GM12878 (cell line): ENCODE data around the gene OSBPL5. TPM values are rescaled to one million over a fixed set of nuclear protein-coding genes. Genes with fewer than 3 reads are reported as not detected.

Source experiments
- ATAC-seq: fragments of 200-7000 bp; cut with Tn5 transposase; 3 replicates; pipeline ENCODE4 v1.9.1; 2020; ENCODE audit warnings: mild to moderate bottlenecking, moderate library complexity
- BruUV-seq: library from RNA; stranded (reverse); fragments of 400-500 nt; replicated peaks from 2 replicates; lab custom pipeline; 2021; lab: Mats Ljungman, UMichigan
- CTCF ChIA-PET: fragments of 300-600 bp; sonication (Branson Sonifier 250); formaldehyde crosslinking; extraction: SDS; loops from one replicate; lab custom pipeline; 2021; ENCODE audit warnings: inconsistent platforms; lab: Yijun Ruan, JAX
- POLR2A ChIA-PET: fragments of 350-600 bp; formaldehyde crosslinking; extraction: SDS; loops from one replicate; lab custom pipeline; 2021; ENCODE audit warnings: inconsistent platforms; lab: Charles Lee
- RAD21 ChIA-PET: fragments of 300-600 bp; sonication (Branson Sonifier 250); formaldehyde crosslinking; loops from one replicate; lab custom pipeline; 2023; ENCODE audit warnings: antibody characterized with exemption; ENCODE audit not compliant: unreplicated experiment; lab: Charles Lee
- SMC1A ChIA-PET: fragments of 300-600 bp; sonication (Branson Sonifier 250); formaldehyde crosslinking; loops from one replicate; lab custom pipeline; 2023; ENCODE audit not compliant: unreplicated experiment, uncharacterized antibody; lab: Charles Lee
- DNase-seq: peaks from one replicate; pipeline ENCODE4 v3.0.0-alpha.2; 2011; ENCODE audit warnings: low read depth, low spot score
- FAIRE-seq: peaks from 3 replicates; lab custom pipeline; 2011; peaks lifted over from hg19 to GRCh38; lab: Jason Lieb, UNC
- H2AFZ ChIP-seq: 2 replicates; pipeline ENCODE4 v1.6.0; 2011; ENCODE audit warnings: low read depth, low read length, control low read depth; ENCODE audit not compliant: control insufficient read depth
- H3K27ac ChIP-seq: 2 replicates; pipeline ENCODE4 v1.5.1; 2011; ENCODE audit warnings: control low read depth; ENCODE audit not compliant: control insufficient read depth, insufficient read depth
- H3K27me3 ChIP-seq, 2 experiments: replicated peaks in 1 of 2; 2 replicates each; pipeline versions ENCODE4 v1.6.0 to v1.6.1; 2011; ENCODE audit warnings: low read length in 1 of 2; ENCODE audit not compliant: control insufficient read depth in 2 of 2, insufficient read depth in 2 of 2
- H3K36me3 ChIP-seq, 2 experiments: 2 replicates each; pipeline ENCODE4 v1.5.1; 2011; ENCODE audit warnings: low read length in 1 of 2; ENCODE audit not compliant: control insufficient read depth in 2 of 2, insufficient read depth in 2 of 2
- H3K4me1 ChIP-seq: 2 replicates; pipeline ENCODE4 v1.6.1; 2011; ENCODE audit warnings: mild to moderate bottlenecking, low read length, moderate library complexity, mixed read lengths; ENCODE audit not compliant: control insufficient read depth, insufficient read depth
- H3K4me2 ChIP-seq: 2 replicates; pipeline ENCODE4 v1.6.0; 2011; ENCODE audit warnings: control low read depth; ENCODE audit not compliant: control insufficient read depth, insufficient read depth
- H3K4me3 ChIP-seq: fragments of 200-600 bp; sonication (generic); 2 replicates; pipeline ENCODE4 v1.5.1; 2016
- H3K79me2 ChIP-seq: 2 replicates; pipeline ENCODE4 v1.6.0; 2011; ENCODE audit warnings: low read length; ENCODE audit not compliant: control insufficient read depth, insufficient read depth
- H3K9ac ChIP-seq: 2 replicates; pipeline ENCODE4 v1.8.0; 2011; ENCODE audit warnings: low read length, control low read depth, mixed read lengths; ENCODE audit not compliant: control insufficient read depth, insufficient read depth
- H3K9me3 ChIP-seq: replicated peaks from 3 replicates; pipeline ENCODE4 v1.5.1; 2011; ENCODE audit warnings: mild to moderate bottlenecking, low read length; ENCODE audit not compliant: control insufficient read depth, insufficient read depth
- H4K20me1 ChIP-seq: 2 replicates; pipeline ENCODE4 v1.6.0; 2011; ENCODE audit not compliant: control insufficient read depth, insufficient read depth
- BRCA1 ChIP-seq: IDR thresholded peaks from 2 replicates; pipeline ENCODE4 v1.6.1; 2011; ENCODE audit warnings: low read depth, low read length, improper control_type of control experiment
- CTCF ChIP-seq, 3 experiments: IDR thresholded peaks in 2 of 3; conservative IDR thresholded peaks in 1 of 3; 2 replicates each; pipeline ENCODE4 v1.5.1; 2011; ENCODE audit warnings: low read depth in 3 of 3, low read length in 3 of 3, mild to moderate bottlenecking in 3 of 3, control low read depth in 2 of 3, moderate library complexity in 2 of 3, inconsistent platforms in 1 of 3, mixed read lengths in 1 of 3; ENCODE audit not compliant: control insufficient read depth in 2 of 3, insufficient read depth in 1 of 3; ENCODE audit errors: extremely low read depth in 1 of 3
- HCFC1 ChIP-seq: fragments of 150-350 bp; IDR thresholded peaks from 2 replicates; pipeline ENCODE4 v1.6.1; 2014; ENCODE audit warnings: low read length
- HDAC6 ChIP-seq: fragments of 200-600 bp; sonication (generic); IDR thresholded peaks from one replicate; pipeline ENCODE4 v1.8.0; 2017; ENCODE audit warnings: antibody characterized with exemption; ENCODE audit not compliant: unreplicated experiment
- IKZF1 ChIP-seq: fragments of 450-650 bp; conservative IDR thresholded peaks from 2 replicates; pipeline ENCODE4 v1.6.1; 2017; ENCODE audit warnings: antibody characterized with exemption, mild to moderate bottlenecking
- NFYA ChIP-seq: IDR thresholded peaks from 2 replicates; pipeline ENCODE4 v1.6.1; 2011; ENCODE audit warnings: low read depth, mild to moderate bottlenecking, low read length, improper control_type of control experiment, borderline replicate concordance
- RAD51 ChIP-seq: fragments of 450-650 bp; IDR thresholded peaks from 2 replicates; pipeline ENCODE4 v1.6.1; 2016; ENCODE audit warnings: moderate library complexity, mild to moderate bottlenecking, inconsistent platforms
- RBBP5 ChIP-seq: fragments of 200-600 bp; sonication (generic); conservative IDR thresholded peaks from 2 replicates; pipeline ENCODE4 v1.6.1; 2016
- RCOR1 ChIP-seq: conservative IDR thresholded peaks from 2 replicates; pipeline ENCODE4 v1.6.1; 2012; ENCODE audit warnings: low read depth, low read length, improper control_type of control experiment
- REST ChIP-seq: IDR thresholded peaks from 2 replicates; pipeline ENCODE4 v1.6.1; 2012; ENCODE audit warnings: mild to moderate bottlenecking, low read depth, low read length
- SMARCA5 ChIP-seq: fragments of 450-650 bp; IDR thresholded peaks from 2 replicates; pipeline ENCODE4 v1.6.1; 2017; ENCODE audit warnings: mild to moderate bottlenecking
- SMC3 ChIP-seq: IDR thresholded peaks from 2 replicates; pipeline ENCODE4 v1.6.1; 2011; ENCODE audit warnings: low read length, improper control_type of control experiment, borderline replicate concordance
- SP1 ChIP-seq: IDR thresholded peaks from one replicate; pipeline ENCODE4 v1.6.1; 2011; ENCODE audit warnings: low read depth, low read length
- SPI1 ChIP-seq: IDR thresholded peaks from 2 replicates; pipeline ENCODE4 v1.6.1; 2011; ENCODE audit warnings: low read depth, mild to moderate bottlenecking, low read length, moderate library complexity, borderline replicate concordance; ENCODE audit not compliant: insufficient read depth
- ZNF384 ChIP-seq: IDR thresholded peaks from 2 replicates; pipeline ENCODE4 v1.6.1; 2012; ENCODE audit warnings: low read depth, mild to moderate bottlenecking, low read length, improper control_type of control experiment, borderline replicate concordance
- ZNF592 ChIP-seq: fragments of 450-650 bp; IDR thresholded peaks from 2 replicates; pipeline ENCODE4 v1.6.1; 2017; ENCODE audit warnings: mild to moderate bottlenecking, moderate library complexity
- WGBS: methylation state at CpG from one replicate; pipeline ENCODE4 v1.1.6; 2016; ENCODE audit warnings: low lambda C conversion rate; ENCODE audit not compliant: insufficient replicate concordance, insufficient coverage; ENCODE audit errors: missing lambda C conversion rate; 5-methylcytosine and 5-hydroxymethylcytosine counted together
- in situ Hi-C: fragments of 300-500 bp; cut with MboI; formaldehyde crosslinking; loops from 9 replicates; pipeline ENCODE4 v1.14.3; 2018; ENCODE audit warnings: mixed read lengths
- intact Hi-C: fragments of 100-400 bp; cut with micrococcal nuclease; formaldehyde crosslinking; loops from one replicate; pipeline ENCODE4 v1.14.2; 2022; ENCODE audit not compliant: unreplicated experiment
- polyA plus RNA-seq, 11 experiments: library from polyadenylated mRNA; depleted of rRNA in 4 of 11; unstranded in 6 of 11; stranded (reverse) in 5 of 11; fragments of >200 nt; fragmentation: Nextera tagmentation in 4 of 11; fragmentation: Illumina TruSeq in 1 of 11; extraction: Ambion mirVana in 4 of 11; extraction: Trizol in 1 of 11; gene quantifications; 1 replicate in 1 of 11; 2 replicates in 10 of 11; pipeline versions ENCODE4 v1.2.1 to v1.2.3, GENCODE V29; 2011 to 2016; ENCODE audit warnings: inconsistent platforms in 2 of 11, missing spikeins in 2 of 11, low read depth in 1 of 11
- total RNA-seq, 4 experiments: library from RNA; depleted of rRNA in 3 of 4; stranded (reverse); fragments of >200 nt in 3 of 4; fragmentation: Illumina TruSeq in 1 of 4; extraction: Trizol in 1 of 4; gene quantifications; 2 replicates each; pipeline versions ENCODE4 v1.2.1 to v1.2.3, GENCODE V29; 2013 to 2021

Gene OSBPL5
- total and polyA plus RNA-seq, 10 of the 15 experiments (the other 5 are each of a cell fraction or from before 2014, with no cell fraction given): not detected

DNA sequence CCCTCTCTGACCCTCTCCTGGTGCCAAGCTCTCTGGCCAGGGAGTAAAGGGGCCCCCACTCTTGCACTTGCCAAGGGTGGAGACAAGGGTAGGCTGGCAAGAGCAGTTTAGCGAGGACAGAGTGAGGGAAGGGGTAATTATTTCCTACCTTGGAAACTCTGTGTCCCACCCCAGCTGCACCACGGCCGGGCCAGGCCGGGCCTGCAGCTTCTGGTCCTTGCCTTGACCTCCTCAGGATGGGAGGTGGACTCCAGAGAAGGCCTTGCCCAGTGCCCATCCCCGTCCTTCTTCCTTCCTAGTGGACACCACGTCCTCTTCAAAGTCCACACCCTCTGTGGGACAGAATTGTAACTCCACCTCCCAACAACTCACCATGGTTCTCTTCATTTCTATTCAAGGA is 18.4 kb upstream of the OSBPL5 start:
- Histone ChIP-seq H3K79me2 (no peaks in the 10 kb centered on the region), H3K27ac (no peak overlapping the region), H3K4me1 (no peaks in the 10 kb centered on the region), H3K4me3 (no peak overlapping the region), H3K36me3 (no peaks in the 10 kb centered on the region), H3K27me3 (no peaks in the 10 kb centered on the region), H3K9me3 (no peaks in the 10 kb centered on the region)
- SMC1A ChIA-PET: no interaction called here
- intact Hi-C loops: no loop called here
- FAIRE-seq: no peak
- POLR2A ChIA-PET: no interaction called here
- in situ Hi-C loops: no loop called here
- TF ChIP-seq HDAC6 (no peak), RCOR1 (no peak), SPI1 (no peak), SP1 (no peak), HCFC1 (no peak), CTCF (IDR thresholded peaks at IDR 0.05 in 2 of 3, conservative IDR thresholded peaks at IDR 0.05 in 1 of 3; ENCODE audit: control insufficient read depth in 2 of 3, extremely low read depth in 1 of 3, insufficient read depth in 1 of 3, low read depth in 3 of 3, low read length in 3 of 3) (no peak), ZNF592 (no peak), SMARCA5 (no peak), IKZF1 (no peak), BRCA1 (no peak), RAD51 (no peak), RBBP5 (no peak), SMC3 (no peak), NFYA (no peak), ZNF384 (no peak), REST (no peak)
- TF ChIP-seq, all 136 proteins: peak for 0
- ATAC-seq: no peak
- RAD21 ChIA-PET: no interaction called here
- CTCF ChIA-PET: interaction anchor here (0.6 kb wide), 1 partner anchor 519 kb away, joined by 3 read pairs; no protein-coding TSS in a partner anchor
- H3K4me2 ChIP-seq: no peak overlapping the region
- H2AFZ ChIP-seq: no peak overlapping the region
- 42% methylated on average over 6 of the region's 6 CpGs for WGBS
- no peaks in the 10 kb centered on the region for H4K20me1 ChIP-seq
- H3K9ac ChIP-seq: no peak overlapping the region
- DNase-seq: no peak
- no TSS peak for BruUV-seq
